Measurements from ENCODE around the gene NTN4.

DNA sequence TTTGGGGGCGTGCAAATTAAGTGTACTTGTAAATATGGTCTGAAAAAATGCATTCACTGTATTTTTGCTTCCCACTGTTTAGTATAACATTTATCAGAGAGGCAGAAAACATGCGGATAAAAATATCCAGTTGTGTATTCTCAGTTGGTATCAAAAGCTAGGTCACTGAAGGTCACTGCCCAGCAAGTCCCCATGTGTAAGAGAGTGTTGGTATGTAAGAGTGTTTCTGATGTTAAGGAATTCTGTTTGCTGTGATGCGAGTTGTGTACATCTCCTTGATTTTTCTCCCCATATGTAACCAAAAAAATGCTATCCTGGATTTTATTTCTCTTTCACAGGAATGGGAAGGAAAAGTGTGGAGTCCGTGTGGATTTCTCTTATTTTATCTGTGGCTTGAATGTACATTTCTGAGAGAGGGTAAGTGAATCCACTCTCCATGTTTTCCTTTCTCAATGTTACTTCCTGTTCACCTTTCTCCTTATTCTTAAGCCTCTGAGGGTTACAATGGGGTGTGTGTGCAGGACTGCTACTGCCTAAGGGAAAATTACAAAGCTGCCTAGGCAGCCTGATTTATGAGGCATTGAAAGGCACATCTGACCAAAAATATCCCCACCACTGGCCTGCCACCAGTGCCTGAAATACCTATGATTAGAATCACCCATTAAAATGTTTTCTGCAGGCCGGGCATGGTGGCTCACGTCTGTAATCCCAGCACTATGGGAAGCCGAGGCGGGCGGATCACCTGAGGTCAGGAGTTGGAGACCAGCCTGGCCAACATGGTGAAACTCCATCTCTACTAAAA lies 141.4 kb downstream of the NTN4 start:
- TF ChIP-seq, protein P1, sequence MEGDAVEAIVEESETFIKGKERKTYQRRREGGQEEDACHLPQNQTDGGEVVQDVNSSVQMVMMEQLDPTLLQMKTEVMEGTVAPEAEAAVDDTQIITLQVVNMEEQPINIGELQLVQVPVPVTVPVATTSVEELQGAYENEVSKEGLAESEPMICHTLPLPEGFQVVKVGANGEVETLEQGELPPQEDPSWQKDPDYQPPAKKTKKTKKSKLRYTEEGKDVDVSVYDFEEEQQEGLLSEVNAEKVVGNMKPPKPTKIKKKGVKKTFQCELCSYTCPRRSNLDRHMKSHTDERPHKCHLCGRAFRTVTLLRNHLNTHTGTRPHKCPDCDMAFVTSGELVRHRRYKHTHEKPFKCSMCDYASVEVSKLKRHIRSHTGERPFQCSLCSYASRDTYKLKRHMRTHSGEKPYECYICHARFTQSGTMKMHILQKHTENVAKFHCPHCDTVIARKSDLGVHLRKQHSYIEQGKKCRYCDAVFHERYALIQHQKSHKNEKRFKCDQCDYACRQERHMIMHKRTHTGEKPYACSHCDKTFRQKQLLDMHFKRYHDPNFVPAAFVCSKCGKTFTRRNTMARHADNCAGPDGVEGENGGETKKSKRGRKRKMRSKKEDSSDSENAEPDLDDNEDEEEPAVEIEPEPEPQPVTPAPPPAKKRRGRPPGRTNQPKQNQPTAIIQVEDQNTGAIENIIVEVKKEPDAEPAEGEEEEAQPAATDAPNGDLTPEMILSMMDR (IDR thresholded peaks at IDR 0.05 in 4 of 5, conservative IDR thresholded peaks at IDR 0.05 in 1 of 5): no peak
- no peak for TF ChIP-seq POLR2A (IDR thresholded peaks at IDR 0.05)
